ENCODE data around the gene TNIK. TPM values are rescaled to one million over a fixed set of nuclear protein-coding genes. Genes with fewer than 3 reads are reported as not detected.
"Not testable (repeated sequence)": the region's sequence is repeated elsewhere in the genome, so short reads cannot be mapped to it uniquely, and the experiment has no call there.

Gene TNIK
- total and polyA plus RNA-seq, 5 donors: 8.1 to 27.4 (median 21.6) TPM

DNA sequence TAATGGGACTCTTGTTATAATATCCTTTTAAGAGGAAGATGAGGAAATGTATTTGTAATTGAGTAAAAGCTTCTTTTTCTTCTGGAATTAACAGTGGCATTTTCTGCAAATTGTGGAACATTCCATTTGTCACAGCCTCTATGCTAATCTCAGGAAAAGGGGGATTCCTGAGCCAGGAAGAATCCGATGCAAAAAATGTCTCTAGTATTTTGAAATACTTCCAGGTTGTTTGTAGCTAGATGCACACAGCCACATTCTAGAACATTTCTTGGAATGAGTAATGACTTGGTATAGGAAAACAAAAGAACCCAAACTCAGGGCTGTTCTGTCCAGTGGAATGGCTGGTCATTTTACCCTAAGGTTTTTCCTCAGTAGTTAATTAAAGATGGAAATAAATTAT is 335.2 kb downstream of the TNIK start:
- Histone ChIP-seq H3K9me3 (ENCODE audit: control insufficient read depth, low read length) (no peaks in the 10 kb centered on the region), H3K4me1 (ENCODE audit: control insufficient read depth, insufficient read depth, low read length) (no peaks in the 10 kb centered on the region), H3K27ac (ENCODE audit: low read length) (no peak overlapping the region), H3K27me3 (ENCODE audit: control insufficient read depth, insufficient read depth) (no peaks in the 10 kb centered on the region), H3K4me3 (ENCODE audit: low read length) (no peak overlapping the region)
- no peak for DNase-seq
- intact Hi-C loops (cut with DNase I): no loop called here
- 40% methylated on average over 1 of the region's 1 CpG for WGBS
- no peak for ATAC-seq

- intact Hi-C loops (cut with DNase I): no loop called here
- no peak overlapping the region for H3K27ac ChIP-seq (ENCODE audit: low read length)
- no peaks in the 10 kb centered on the region for H3K4me1 ChIP-seq (ENCODE audit: control insufficient read depth, insufficient read depth, low read length)
- DNase-seq (no peak), ATAC-seq (no peak)
- no peaks in the 10 kb centered on the region for H3K27me3 ChIP-seq (ENCODE audit: control insufficient read depth, insufficient read depth)
- H3K9me3 ChIP-seq (ENCODE audit: control insufficient read depth, low read length): no peaks in the 10 kb centered on the region
- no peak overlapping the region for H3K4me3 ChIP-seq (ENCODE audit: low read length)
These were observed 336.3 kb downstream of the TNIK start for GRCh38 chr3:171123915-171124314.

GRCh38 chr3:171122861-171123260 is 337.3 kb downstream of the TNIK start:
- H3K4me1 ChIP-seq (ENCODE audit: control insufficient read depth, insufficient read depth, low read length): no peaks in the 10 kb centered on the region
- H3K4me3 ChIP-seq (ENCODE audit: low read length): no peak overlapping the region
- H3K9me3 ChIP-seq (ENCODE audit: control insufficient read depth, low read length): no peaks in the 10 kb centered on the region
- no peaks in the 10 kb centered on the region for H3K27me3 ChIP-seq (ENCODE audit: control insufficient read depth, insufficient read depth)
- intact Hi-C loops (cut with DNase I): no loop called here
- DNase-seq (no peak), ATAC-seq (no peak)
- WGBS: 83% methylated on average over 2 of the region's 2 CpGs
- H3K27ac ChIP-seq (ENCODE audit: low read length): no peak overlapping the region

- no peaks in the 10 kb centered on the region for H3K9me3 ChIP-seq (ENCODE audit: control insufficient read depth, low read length)
- intact Hi-C loops (cut with DNase I): no loop called here
- H3K27me3 ChIP-seq (ENCODE audit: control insufficient read depth, insufficient read depth): no peaks in the 10 kb centered on the region
- no peak for ATAC-seq
- H3K27ac ChIP-seq (ENCODE audit: low read length): no peak overlapping the region
- H3K4me3 ChIP-seq (ENCODE audit: low read length): no peak overlapping the region
- 29% methylated on average over 3 of the region's 3 CpGs for WGBS
- DNase-seq: no peak
- H3K4me1 ChIP-seq (ENCODE audit: control insufficient read depth, insufficient read depth, low read length): no peaks in the 10 kb centered on the region
These were observed 338.0 kb downstream of the TNIK start for GRCh38 chr3:171122240-171122639.

DNA sequence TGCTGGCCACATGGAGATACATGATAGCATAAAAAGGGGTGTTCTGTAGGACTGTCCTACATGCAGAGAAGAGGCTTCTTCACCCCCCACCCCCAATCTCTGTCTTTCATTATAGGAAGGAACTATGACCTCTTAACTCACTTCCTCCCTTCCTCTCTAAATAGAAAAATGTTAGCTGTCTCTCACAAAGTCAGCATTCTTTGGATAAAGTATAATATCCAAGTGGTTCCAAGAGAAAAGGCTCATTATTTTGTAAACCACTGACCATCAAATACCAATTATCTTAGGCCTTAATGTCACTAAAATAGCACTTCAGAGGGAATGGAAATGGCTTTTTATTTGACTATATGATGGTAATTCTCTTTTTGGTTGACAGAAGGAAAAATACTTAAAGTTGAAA is 338.4 kb downstream of the TNIK start:
- peaks cover 2% of the 10 kb centered on the region for H3K4me1 ChIP-seq (ENCODE audit: control insufficient read depth, insufficient read depth, low read length)
- DNase-seq (no peak), ATAC-seq (no peak)
- no peaks in the 10 kb centered on the region for H3K9me3 ChIP-seq (ENCODE audit: control insufficient read depth, low read length)
- H3K27ac ChIP-seq (ENCODE audit: low read length): no peak overlapping the region
- no peak overlapping the region for H3K4me3 ChIP-seq (ENCODE audit: low read length)
- H3K27me3 ChIP-seq (ENCODE audit: control insufficient read depth, insufficient read depth): no peaks in the 10 kb centered on the region
- intact Hi-C loops (cut with DNase I): no loop called here

DNA sequence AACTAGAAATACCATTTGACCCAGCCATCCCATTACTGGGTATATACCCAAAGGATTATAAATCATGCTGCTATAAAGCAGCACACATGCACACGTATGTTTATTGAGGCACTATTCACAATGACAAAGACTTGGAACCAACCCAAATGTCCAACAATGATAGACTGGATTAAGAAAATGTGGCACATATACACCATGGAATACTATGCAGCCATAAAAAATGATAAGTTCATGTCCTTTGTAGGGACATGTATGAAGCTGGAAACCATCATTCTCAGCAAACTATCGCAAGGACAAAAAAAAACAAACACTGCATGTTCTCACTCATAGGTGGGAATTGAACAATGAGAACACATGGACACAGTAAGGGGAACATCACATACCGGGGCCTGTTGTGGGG is 340.8 kb downstream of the TNIK start:
- H3K27ac ChIP-seq (ENCODE audit: low read length); ATAC-seq; H3K27me3 ChIP-seq (ENCODE audit: control insufficient read depth, insufficient read depth); intact Hi-C loops (cut with DNase I); H3K4me1 ChIP-seq (ENCODE audit: control insufficient read depth, insufficient read depth, low read length); H3K4me3 ChIP-seq (ENCODE audit: low read length); H3K9me3 ChIP-seq (ENCODE audit: control insufficient read depth, low read length); DNase-seq: not testable (repeated sequence)
- WGBS: 95% methylated on average over 3 of the region's 3 CpGs

- intact Hi-C loops (cut with DNase I); H3K4me3 ChIP-seq (ENCODE audit: low read length); H3K4me1 ChIP-seq (ENCODE audit: control insufficient read depth, insufficient read depth, low read length); H3K27ac ChIP-seq (ENCODE audit: low read length); DNase-seq; H3K9me3 ChIP-seq (ENCODE audit: control insufficient read depth, low read length); ATAC-seq; H3K27me3 ChIP-seq (ENCODE audit: control insufficient read depth, insufficient read depth): not testable (repeated sequence)
- WGBS: 81% methylated on average over 2 of the region's 3 CpGs
These were observed 341.2 kb downstream of the TNIK start for GRCh38 chr3:171118993-171119392.

GRCh38 chr3:171116824-171117395 is 343.3 kb downstream of the TNIK start:
- peaks cover 2% of the 10 kb centered on the region for H3K4me1 ChIP-seq (ENCODE audit: control insufficient read depth, insufficient read depth, low read length)
- H3K9me3 ChIP-seq (ENCODE audit: control insufficient read depth, low read length): no peaks in the 10 kb centered on the region
- intact Hi-C loops (cut with DNase I): no loop called here
- H3K27ac ChIP-seq (ENCODE audit: low read length): no peak overlapping the region
- no peak for ATAC-seq
- 77% methylated on average over 2 of the region's 2 CpGs for WGBS
- DNase-seq: no peak
- no peak overlapping the region for H3K4me3 ChIP-seq (ENCODE audit: low read length)
- no peaks in the 10 kb centered on the region for H3K27me3 ChIP-seq (ENCODE audit: control insufficient read depth, insufficient read depth)

DNA sequence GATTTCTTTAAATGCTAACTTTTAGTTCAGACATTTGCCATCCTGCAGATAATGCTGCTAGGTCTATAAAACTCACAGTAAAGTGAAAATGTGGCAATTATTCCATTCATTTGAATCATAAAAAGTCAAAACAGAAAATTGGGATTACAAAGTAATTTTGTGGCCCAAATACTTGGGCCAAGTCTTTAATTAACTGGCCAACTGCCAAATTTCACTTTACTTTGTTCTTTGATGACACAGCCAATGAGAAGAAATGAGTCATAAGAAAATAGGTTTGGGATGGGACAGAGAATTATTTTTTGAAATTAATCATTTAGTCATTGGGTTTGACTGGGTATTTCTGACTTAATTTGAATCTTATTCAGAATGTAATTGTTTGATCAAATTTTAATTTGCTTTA is 343.8 kb downstream of the TNIK start:
- H3K27ac ChIP-seq (ENCODE audit: low read length): no peak overlapping the region
- intact Hi-C loops (cut with DNase I): no loop called here
- no peak for ATAC-seq
- peaks cover 2% of the 10 kb centered on the region for H3K4me1 ChIP-seq (ENCODE audit: control insufficient read depth, insufficient read depth, low read length)
- H3K9me3 ChIP-seq (ENCODE audit: control insufficient read depth, low read length): no peaks in the 10 kb centered on the region
- no peak for DNase-seq
- H3K27me3 ChIP-seq (ENCODE audit: control insufficient read depth, insufficient read depth): no peaks in the 10 kb centered on the region
- no peak overlapping the region for H3K4me3 ChIP-seq (ENCODE audit: low read length)

- H3K27ac ChIP-seq (ENCODE audit: low read length): no peak overlapping the region
- no peaks in the 10 kb centered on the region for H3K27me3 ChIP-seq (ENCODE audit: control insufficient read depth, insufficient read depth)
- intact Hi-C loops (cut with DNase I): no loop called here
- WGBS: 66% methylated on average over 2 of the region's 2 CpGs
- no peak for DNase-seq
- H3K9me3 ChIP-seq (ENCODE audit: control insufficient read depth, low read length): no peaks in the 10 kb centered on the region
- ATAC-seq: peak in 1 of 2 donors; percentile 40
- H3K4me3 ChIP-seq (ENCODE audit: low read length): no peak overlapping the region
- peaks cover 2% of the 10 kb centered on the region for H3K4me1 ChIP-seq (ENCODE audit: control insufficient read depth, insufficient read depth, low read length)
These were observed 344.5 kb downstream of the TNIK start for GRCh38 chr3:171115667-171116066.

- DNase-seq: no peak
- H3K27me3 ChIP-seq (ENCODE audit: control insufficient read depth, insufficient read depth): no peaks in the 10 kb centered on the region
- no peak overlapping the region for H3K4me3 ChIP-seq (ENCODE audit: low read length)
- WGBS: 73% methylated on average over 3 of the region's 3 CpGs
- intact Hi-C loops (cut with DNase I): no loop called here
- H3K4me1 ChIP-seq (ENCODE audit: control insufficient read depth, insufficient read depth, low read length): peaks cover 2% of the 10 kb centered on the region
- H3K27ac ChIP-seq (ENCODE audit: low read length): no peak overlapping the region
- ATAC-seq: no peak
- no peaks in the 10 kb centered on the region for H3K9me3 ChIP-seq (ENCODE audit: control insufficient read depth, low read length)
These were observed 346.5 kb downstream of the TNIK start for GRCh38 chr3:171113716-171114115.

- Histone ChIP-seq H3K27me3 (ENCODE audit: control insufficient read depth, insufficient read depth) (no peaks in the 10 kb centered on the region), H3K4me1 (ENCODE audit: control insufficient read depth, insufficient read depth, low read length) (no peaks in the 10 kb centered on the region), H3K27ac (ENCODE audit: low read length) (no peak overlapping the region), H3K4me3 (ENCODE audit: low read length) (no peak overlapping the region), H3K9me3 (ENCODE audit: control insufficient read depth, low read length) (no peaks in the 10 kb centered on the region)
- DNase-seq: no peak
- no peak for ATAC-seq
- 96% methylated on average over 4 of the region's 4 CpGs for WGBS
- intact Hi-C loops (cut with DNase I): no loop called here
These were observed 349.5 kb downstream of the TNIK start for GRCh38 chr3:171110715-171111114.
